ENCODE data around the gene SUFU.

Gene SUFU

GRCh38 chr10:102595897-102596296, 92.1 kb downstream of the SUFU start:
- Histone ChIP-seq H3K4me3 (ENCODE audit: insufficient read depth in 1 of 2, low read depth in 1 of 2, low read length in 2 of 2) (no peak overlapping the region), H2AK5ac (ENCODE audit: low read length, severe bottlenecking) (no peak overlapping the region), H2BK12ac (ENCODE audit: low read length in 2 of 2) (no peak overlapping the region), H3K9ac (ENCODE audit: low read length) (peak overlapping the region; percentile 11), H4K91ac (ENCODE audit: low read length) (no peak overlapping the region), H2BK5ac (ENCODE audit: low read depth, low read length, poor library complexity, severe bottlenecking) (no peak overlapping the region), H3K79me1 (replicated peaks; ENCODE audit: low read length, poor library complexity, severe bottlenecking) (peaks cover 11% of the 10 kb centered on the region), H2BK120ac (ENCODE audit: low read depth, low read length) (no peak overlapping the region), H3K4ac (ENCODE audit: low read depth in 1 of 2, low read length in 2 of 2) (peak overlapping the region in 1 of 2 experiments; percentile 27), H3K18ac (ENCODE audit: low read depth in 1 of 2, low read length in 2 of 2) (no peak overlapping the region), H3K4me2 (ENCODE audit: low read length, poor library complexity, severe bottlenecking) (no peak overlapping the region), H2BK15ac (ENCODE audit: low read depth, poor library complexity, severe bottlenecking) (no peak overlapping the region), H3K27ac (ENCODE audit: low read length, poor library complexity, severe bottlenecking) (no peak overlapping the region), H4K8ac (ENCODE audit: low read length) (peak overlapping the region; percentile 35), H2AFZ (ENCODE audit: low read depth, low read length) (no peak overlapping the region), H3K27me3 (ENCODE audit: control insufficient read depth in 1 of 2, insufficient read depth in 1 of 2, low read length in 2 of 2) (no peaks in the 10 kb centered on the region), H3K4me1 (ENCODE audit: control insufficient read depth, insufficient read depth, low read depth, low read length) (peaks cover 24% of the 10 kb centered on the region), H3K14ac (ENCODE audit: low read length in 2 of 2) (no peak overlapping the region), H3K9me3 (ENCODE audit: control insufficient read depth, low read length) (no peaks in the 10 kb centered on the region), H3K36me3 (ENCODE audit: control insufficient read depth in 1 of 2, insufficient read depth in 2 of 2, low read depth in 1 of 2, low read length in 2 of 2) (peaks cover 42 to 55% of the 10 kb centered on the region in 2 experiments), H3K23ac (ENCODE audit: low read length in 2 of 2) (no peak overlapping the region)
- DNase-seq, result no peak
- WGBS, result 88% methylated on average over 4 of the region's 4 CpGs

GRCh38 chr10:102596506-102596971, 92.8 kb downstream of the SUFU start:
- Histone ChIP-seq H2BK15ac (ENCODE audit: low read depth, poor library complexity, severe bottlenecking) (no peak overlapping the region), H3K4me2 (ENCODE audit: low read length, poor library complexity, severe bottlenecking) (no peak overlapping the region), H3K36me3 (ENCODE audit: control insufficient read depth in 1 of 2, insufficient read depth in 2 of 2, low read depth in 1 of 2, low read length in 2 of 2) (peaks cover 42 to 61% of the 10 kb centered on the region in 2 experiments), H3K4me1 (ENCODE audit: control insufficient read depth, insufficient read depth, low read depth, low read length) (peaks cover 24% of the 10 kb centered on the region), H4K8ac (ENCODE audit: low read length) (no peak overlapping the region), H2AK5ac (ENCODE audit: low read length, severe bottlenecking) (no peak overlapping the region), H3K23ac (ENCODE audit: low read length in 2 of 2) (no peak overlapping the region), H3K9ac (ENCODE audit: low read length) (peak overlapping the region; percentile 68), H4K91ac (ENCODE audit: low read length) (peak overlapping the region; percentile 12), H3K79me1 (replicated peaks; ENCODE audit: low read length, poor library complexity, severe bottlenecking) (peaks cover 11% of the 10 kb centered on the region), H2BK12ac (ENCODE audit: low read length in 2 of 2) (peak overlapping the region; percentile 41 to 66), H3K18ac (ENCODE audit: low read depth in 1 of 2, low read length in 2 of 2) (peak overlapping the region in 1 of 2 experiments; percentile 42), H3K4ac (ENCODE audit: low read depth in 1 of 2, low read length in 2 of 2) (peak overlapping the region in 1 of 2 experiments; percentile 62), H3K4me3 (ENCODE audit: insufficient read depth in 1 of 2, low read depth in 1 of 2, low read length in 2 of 2) (no peak overlapping the region), H2BK5ac (ENCODE audit: low read depth, low read length, poor library complexity, severe bottlenecking) (no peak overlapping the region), H3K27me3 (ENCODE audit: control insufficient read depth in 1 of 2, insufficient read depth in 1 of 2, low read length in 2 of 2) (no peaks in the 10 kb centered on the region), H2BK120ac (ENCODE audit: low read depth, low read length) (no peak overlapping the region), H3K27ac (ENCODE audit: low read length, poor library complexity, severe bottlenecking) (no peak overlapping the region), H2AFZ (ENCODE audit: low read depth, low read length) (no peak overlapping the region), H3K9me3 (ENCODE audit: control insufficient read depth, low read length) (no peaks in the 10 kb centered on the region), H3K14ac (ENCODE audit: low read length in 2 of 2) (peak overlapping the region in 1 of 2 experiments; percentile 19)
- 100% methylated on average over 2 of the region's 3 CpGs for WGBS
- DNase-seq, result peak; percentile 64

- Histone ChIP-seq H3K4me2 (ENCODE audit: low read length, poor library complexity, severe bottlenecking) (no peak overlapping the region), H3K9ac (ENCODE audit: low read length) (peak overlapping the region; percentile 68), H4K8ac (ENCODE audit: low read length) (peak overlapping the region; percentile 19), H3K27ac (ENCODE audit: low read length, poor library complexity, severe bottlenecking) (no peak overlapping the region), H3K27me3 (ENCODE audit: control insufficient read depth in 1 of 2, insufficient read depth in 1 of 2, low read length in 2 of 2) (no peaks in the 10 kb centered on the region), H3K4ac (ENCODE audit: low read depth in 1 of 2, low read length in 2 of 2) (peak overlapping the region; percentile 62 to 93), H2BK120ac (ENCODE audit: low read depth, low read length) (peak overlapping the region; percentile 59), H3K18ac (ENCODE audit: low read depth in 1 of 2, low read length in 2 of 2) (peak overlapping the region in 1 of 2 experiments; percentile 52), H2BK12ac (ENCODE audit: low read length in 2 of 2) (peak overlapping the region in 1 of 2 experiments; percentile 8), H3K4me1 (ENCODE audit: control insufficient read depth, insufficient read depth, low read depth, low read length) (peaks cover 24% of the 10 kb centered on the region), H3K4me3 (ENCODE audit: insufficient read depth in 1 of 2, low read depth in 1 of 2, low read length in 2 of 2) (no peak overlapping the region), H3K23ac (ENCODE audit: low read length in 2 of 2) (no peak overlapping the region), H2AFZ (ENCODE audit: low read depth, low read length) (no peak overlapping the region), H2BK5ac (ENCODE audit: low read depth, low read length, poor library complexity, severe bottlenecking) (no peak overlapping the region), H2BK15ac (ENCODE audit: low read depth, poor library complexity, severe bottlenecking) (peak overlapping the region; percentile 85), H3K79me1 (replicated peaks; ENCODE audit: low read length, poor library complexity, severe bottlenecking) (peaks cover 10% of the 10 kb centered on the region), H2AK5ac (ENCODE audit: low read length, severe bottlenecking) (no peak overlapping the region), H3K36me3 (ENCODE audit: control insufficient read depth in 1 of 2, insufficient read depth in 2 of 2, low read depth in 1 of 2, low read length in 2 of 2) (peaks cover 42 to 64% of the 10 kb centered on the region in 2 experiments), H3K9me3 (ENCODE audit: control insufficient read depth, low read length) (no peaks in the 10 kb centered on the region), H4K91ac (ENCODE audit: low read length) (peak overlapping the region; percentile 76), H3K14ac (ENCODE audit: low read length in 2 of 2) (no peak overlapping the region)
- DNase-seq, result no peak
- 85% methylated on average over 16 of the region's 16 CpGs for WGBS
Measured at GRCh38 chr10:102597131-102597991, 93.6 kb downstream of the SUFU start.

- Histone ChIP-seq H2AK5ac (ENCODE audit: low read length, severe bottlenecking) (no peak overlapping the region), H3K23ac (ENCODE audit: low read length in 2 of 2) (no peak overlapping the region), H2BK12ac (ENCODE audit: low read length in 2 of 2) (no peak overlapping the region), H3K14ac (ENCODE audit: low read length in 2 of 2) (no peak overlapping the region), H3K27me3 (ENCODE audit: control insufficient read depth in 1 of 2, insufficient read depth in 1 of 2, low read length in 2 of 2) (no peaks in the 10 kb centered on the region), H3K27ac (ENCODE audit: low read length, poor library complexity, severe bottlenecking) (no peak overlapping the region), H2BK5ac (ENCODE audit: low read depth, low read length, poor library complexity, severe bottlenecking) (no peak overlapping the region), H3K79me1 (replicated peaks; ENCODE audit: low read length, poor library complexity, severe bottlenecking) (peaks cover 6% of the 10 kb centered on the region), H3K18ac (ENCODE audit: low read depth in 1 of 2, low read length in 2 of 2) (no peak overlapping the region), H3K9me3 (ENCODE audit: control insufficient read depth, low read length) (no peaks in the 10 kb centered on the region), H3K9ac (ENCODE audit: low read length) (peak overlapping the region; percentile 68), H2BK15ac (ENCODE audit: low read depth, poor library complexity, severe bottlenecking) (peak overlapping the region; percentile 54), H3K4ac (ENCODE audit: low read depth in 1 of 2, low read length in 2 of 2) (no peak overlapping the region), H3K4me1 (ENCODE audit: control insufficient read depth, insufficient read depth, low read depth, low read length) (peaks cover 19% of the 10 kb centered on the region), H3K36me3 (ENCODE audit: control insufficient read depth in 1 of 2, insufficient read depth in 2 of 2, low read depth in 1 of 2, low read length in 2 of 2) (peaks cover 43 to 68% of the 10 kb centered on the region in 2 experiments), H4K91ac (ENCODE audit: low read length) (no peak overlapping the region), H4K8ac (ENCODE audit: low read length) (no peak overlapping the region), H2AFZ (ENCODE audit: low read depth, low read length) (no peak overlapping the region), H3K4me3 (ENCODE audit: insufficient read depth in 1 of 2, low read depth in 1 of 2, low read length in 2 of 2) (no peak overlapping the region), H3K4me2 (ENCODE audit: low read length, poor library complexity, severe bottlenecking) (no peak overlapping the region), H2BK120ac (ENCODE audit: low read depth, low read length) (no peak overlapping the region)
- 97% methylated on average over 8 of the region's 8 CpGs for WGBS
- no peak for DNase-seq
Measured at GRCh38 chr10:102598243-102598642, 94.5 kb downstream of the SUFU start.

Measured in mesenchymal stem cell (in vitro differentiated cells and primary cell).